Natural killer cell (primary cell): ENCODE measurements around the gene TMEM69. TPM values are rescaled to one million over a fixed set of nuclear protein-coding genes. Genes with fewer than 3 reads are reported as not detected.
A peak's percentile ranks its signal among the peaks of the same experiment; 100 is the strongest.
"Not testable (repeated sequence)": the region's sequence is repeated elsewhere in the genome, so short reads cannot be mapped to it uniquely, and the experiment has no call there.

Experiments used
- ATAC-seq, 3 donors: fragments of 150-1000 bp in 2 of 3; fragments of 200-7000 bp in 1 of 3; cut with Tn5 transposase; 1 replicate in 1 of 3; 2 replicates in 2 of 3; pipeline ENCODE4 v1.10.0; 2021; ENCODE audit warnings: mild to moderate bottlenecking in 2 of 3, moderate library complexity in 2 of 3
- DNase-seq, 2 donors: peaks; one replicate each; pipeline versions ENCODE4 v3.0.0 to v3.0.0-alpha.2; 2013 to 2021; ENCODE audit warnings: mixed read lengths in 1 of 2
- H3K27ac ChIP-seq: one replicate; pipeline ENCODE4 v1.5.1; 2013; ENCODE audit warnings: mild to moderate bottlenecking, low read length
- H3K27me3 ChIP-seq: one replicate; pipeline ENCODE4 v1.6.1; 2013; ENCODE audit warnings: low read length; ENCODE audit not compliant: control insufficient read depth, insufficient read depth
- H3K36me3 ChIP-seq: one replicate; pipeline ENCODE4 v1.6.1; 2013; ENCODE audit warnings: low read length; ENCODE audit not compliant: control insufficient read depth, insufficient read depth
- H3K4me1 ChIP-seq: one replicate; pipeline ENCODE4 v1.6.1; 2013; ENCODE audit warnings: low read length; ENCODE audit not compliant: control insufficient read depth, insufficient read depth
- H3K4me3 ChIP-seq: one replicate; pipeline ENCODE4 v1.5.1; 2013; ENCODE audit warnings: low read length
- H3K9me3 ChIP-seq: one replicate; pipeline ENCODE4 v1.6.1; 2013; ENCODE audit warnings: low read length; ENCODE audit not compliant: control insufficient read depth, insufficient read depth
- H3K27ac Mint-ChIP-seq, 2 donors: one replicate each; pipeline ENCODE4 v1.8.0; 2022; ENCODE audit warnings: mild to moderate bottlenecking in 2 of 2, mixed read lengths in 2 of 2, moderate library complexity in 1 of 2
- H3K27me3 Mint-ChIP-seq, 2 donors: one replicate each; pipeline ENCODE4 v1.8.0; 2022; ENCODE audit warnings: low read depth in 2 of 2, mixed read lengths in 2 of 2
- H3K36me3 Mint-ChIP-seq: one replicate; pipeline ENCODE4 v1.8.0; 2022; ENCODE audit warnings: mixed read lengths
- H3K4me1 Mint-ChIP-seq, 2 donors: one replicate each; pipeline ENCODE4 v1.8.0; 2022; ENCODE audit warnings: mixed read lengths in 2 of 2
- H3K4me3 Mint-ChIP-seq: one replicate; pipeline ENCODE4 v1.8.0; 2022; ENCODE audit warnings: mild to moderate bottlenecking, moderate library complexity, mixed read lengths
- H3K9me3 Mint-ChIP-seq, 2 donors: one replicate each; pipeline ENCODE4 v1.8.0; 2022; ENCODE audit warnings: mixed read lengths in 2 of 2
- CTCF ChIP-seq: fragments of 200-600 bp; IDR thresholded peaks from one replicate; pipeline ENCODE4 v1.8.0; 2022; ENCODE audit warnings: antibody characterized with exemption
- WGBS: methylation state at CpG from one replicate; pipeline ENCODE4 v1.1.7; 2013; ENCODE audit warnings: missing lambda C conversion rate; ENCODE audit not compliant: insufficient coverage; 5-methylcytosine and 5-hydroxymethylcytosine counted together
- intact Hi-C: fragments of 100-400 bp; cut with micrococcal nuclease; formaldehyde crosslinking; loops from one replicate; pipeline ENCODE4 v1.14.2; 2022
- total RNA-seq, 4 donors: library from RNA; stranded (reverse); fragments of 120-200 nt in 1 of 4; gene quantifications; one replicate each; pipeline versions ENCODE4 v1.2.3 to v1.2.4, GENCODE V29; 2013 to 2022

The TMEM69 gene
- total RNA-seq, 3 donors from 2014 or later (not counting 1 experiment from before 2014, with no cell fraction given), result 8.8 to 14.2 (median 9.3) TPM

GRCh38 chr1:45674478-45674877 lies 13.5 kb upstream of the TMEM69 start:
- H3K27ac Mint-ChIP-seq, result peak overlapping the region in 1 of 2 donors; percentile 11
- peaks cover 59 to 73% of the 10 kb centered on the region in 2 donors for H3K4me1 Mint-ChIP-seq
- Histone ChIP-seq H3K4me3 (no peak overlapping the region), H3K9me3 (no peaks in the 10 kb centered on the region), H3K36me3 (no peaks in the 10 kb centered on the region), H3K4me1 (peaks cover 13% of the 10 kb centered on the region), H3K27ac (no peak overlapping the region), H3K27me3 (no peaks in the 10 kb centered on the region)
- no peaks in the 10 kb centered on the region for H3K9me3 Mint-ChIP-seq
- WGBS, result 92% methylated on average over 4 of the region's 5 CpGs
- H3K36me3 Mint-ChIP-seq, result no peaks in the 10 kb centered on the region
- DNase-seq (no peak), ATAC-seq (no peak)
- TF ChIP-seq CTCF, result no peak
- intact Hi-C loops, result no loop called here
- no peaks in the 10 kb centered on the region for H3K27me3 Mint-ChIP-seq
- no peak overlapping the region for H3K4me3 Mint-ChIP-seq

- H3K27me3 ChIP-seq, H3K27ac Mint-ChIP-seq, H3K36me3 ChIP-seq, H3K4me3 ChIP-seq, H3K36me3 Mint-ChIP-seq, DNase-seq, ATAC-seq, H3K9me3 ChIP-seq, intact Hi-C loops, H3K27ac ChIP-seq, H3K9me3 Mint-ChIP-seq, H3K27me3 Mint-ChIP-seq: not testable (repeated sequence)
- peaks cover 61 to 67% of the 10 kb centered on the region in 2 donors for H3K4me1 Mint-ChIP-seq
- WGBS, result 98% methylated on average over 7 of the region's 7 CpGs
- H3K4me1 ChIP-seq, result peaks cover 19% of the 10 kb centered on the region
- peak overlapping the region; percentile 1 for H3K4me3 Mint-ChIP-seq
Measured at GRCh38 chr1:45676553-45676952, 11.4 kb upstream of the TMEM69 start.

GRCh38 chr1:45677751-45678245 lies 10.2 kb upstream of the TMEM69 start:
- no peak overlapping the region for H3K4me3 Mint-ChIP-seq
- peaks cover 61 to 68% of the 10 kb centered on the region in 2 donors for H3K4me1 Mint-ChIP-seq
- no peak for ATAC-seq

GRCh38 chr1:45678489-45678888 lies 9.5 kb upstream of the TMEM69 start:
- no peak for ATAC-seq
- H3K4me1 ChIP-seq, result peaks cover 24% of the 10 kb centered on the region

More at GRCh38 chr1:45677751-45678245, 10.2 kb upstream of the TMEM69 start:
- TF ChIP-seq CTCF, result no peak
- Histone ChIP-seq H3K27ac (no peak overlapping the region), H3K9me3 (no peaks in the 10 kb centered on the region), H3K4me1 (peaks cover 19% of the 10 kb centered on the region), H3K36me3 (no peaks in the 10 kb centered on the region), H3K4me3 (no peak overlapping the region), H3K27me3 (no peaks in the 10 kb centered on the region)
- H3K27me3 Mint-ChIP-seq, result no peaks in the 10 kb centered on the region
- WGBS, result 100% methylated on average over 1 of the region's 3 CpGs
- H3K9me3 Mint-ChIP-seq, result no peaks in the 10 kb centered on the region
- H3K36me3 Mint-ChIP-seq, result no peaks in the 10 kb centered on the region
- intact Hi-C loops, result no loop called here
- peak overlapping the region; percentile 6 to 15 for H3K27ac Mint-ChIP-seq
- no peak for DNase-seq

More at GRCh38 chr1:45678489-45678888, 9.5 kb upstream of the TMEM69 start:
- H3K27ac Mint-ChIP-seq, result peak overlapping the region; percentile 6 to 15
- no peaks in the 10 kb centered on the region for H3K27me3 Mint-ChIP-seq
- no peak overlapping the region for H3K4me3 Mint-ChIP-seq
- DNase-seq, result no peak
- peaks cover 58 to 61% of the 10 kb centered on the region in 2 donors for H3K4me1 Mint-ChIP-seq
- no peaks in the 10 kb centered on the region for H3K36me3 ChIP-seq
- no peak for TF ChIP-seq CTCF
- no peak overlapping the region for H3K4me3 ChIP-seq
- H3K27me3 ChIP-seq, result no peaks in the 10 kb centered on the region
- H3K27ac ChIP-seq, result no peak overlapping the region
- intact Hi-C loops, result no loop called here
- no peaks in the 10 kb centered on the region for H3K9me3 ChIP-seq
- no peaks in the 10 kb centered on the region for H3K36me3 Mint-ChIP-seq
- H3K9me3 Mint-ChIP-seq, result no peaks in the 10 kb centered on the region
